ENCODE results near the gene PIP5K1B.

DNA sequence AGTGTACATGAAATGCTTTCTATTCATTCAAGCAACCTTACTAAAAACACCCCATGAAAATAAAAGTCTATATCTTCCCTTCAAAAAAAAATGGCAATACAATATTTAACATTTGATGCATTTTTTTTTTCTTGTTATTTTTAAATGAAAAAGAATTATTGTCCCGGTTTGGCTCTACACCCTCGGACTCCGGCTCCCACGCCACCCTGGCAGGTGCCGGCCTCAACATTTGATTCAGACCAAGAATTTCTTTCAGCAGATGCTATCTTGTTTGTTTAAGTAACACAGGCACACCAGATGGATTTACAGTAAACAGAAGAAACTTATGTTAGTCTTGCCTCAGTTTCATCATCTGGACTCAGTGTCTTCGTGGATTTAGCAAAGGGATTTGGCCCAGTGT lies 162.0 kb downstream of the PIP5K1B start:
- TF ChIP-seq, protein P1, sequence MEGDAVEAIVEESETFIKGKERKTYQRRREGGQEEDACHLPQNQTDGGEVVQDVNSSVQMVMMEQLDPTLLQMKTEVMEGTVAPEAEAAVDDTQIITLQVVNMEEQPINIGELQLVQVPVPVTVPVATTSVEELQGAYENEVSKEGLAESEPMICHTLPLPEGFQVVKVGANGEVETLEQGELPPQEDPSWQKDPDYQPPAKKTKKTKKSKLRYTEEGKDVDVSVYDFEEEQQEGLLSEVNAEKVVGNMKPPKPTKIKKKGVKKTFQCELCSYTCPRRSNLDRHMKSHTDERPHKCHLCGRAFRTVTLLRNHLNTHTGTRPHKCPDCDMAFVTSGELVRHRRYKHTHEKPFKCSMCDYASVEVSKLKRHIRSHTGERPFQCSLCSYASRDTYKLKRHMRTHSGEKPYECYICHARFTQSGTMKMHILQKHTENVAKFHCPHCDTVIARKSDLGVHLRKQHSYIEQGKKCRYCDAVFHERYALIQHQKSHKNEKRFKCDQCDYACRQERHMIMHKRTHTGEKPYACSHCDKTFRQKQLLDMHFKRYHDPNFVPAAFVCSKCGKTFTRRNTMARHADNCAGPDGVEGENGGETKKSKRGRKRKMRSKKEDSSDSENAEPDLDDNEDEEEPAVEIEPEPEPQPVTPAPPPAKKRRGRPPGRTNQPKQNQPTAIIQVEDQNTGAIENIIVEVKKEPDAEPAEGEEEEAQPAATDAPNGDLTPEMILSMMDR (IDR thresholded peaks at IDR 0.05): no peak
- no peak for TF ChIP-seq POLR2A (IDR thresholded peaks at IDR 0.05)
